Activated CD4-positive, alpha-beta T cell treated with anti-CD3 and anti-CD28 coated beads, Interleukin-2, Interleukin-4, amounts not matched to agents 100 ng/mL and 50 ng/mL, durations not matched to agents 16 hours and 8 hours (primary cell): ENCODE measurements around the gene EVI5L.

Experiments
- DNase-seq: peaks from one replicate; pipeline ENCODE4 v3.0.0-alpha.2; 2020; ENCODE audit warnings: low spot score

Gene EVI5L

DNA sequence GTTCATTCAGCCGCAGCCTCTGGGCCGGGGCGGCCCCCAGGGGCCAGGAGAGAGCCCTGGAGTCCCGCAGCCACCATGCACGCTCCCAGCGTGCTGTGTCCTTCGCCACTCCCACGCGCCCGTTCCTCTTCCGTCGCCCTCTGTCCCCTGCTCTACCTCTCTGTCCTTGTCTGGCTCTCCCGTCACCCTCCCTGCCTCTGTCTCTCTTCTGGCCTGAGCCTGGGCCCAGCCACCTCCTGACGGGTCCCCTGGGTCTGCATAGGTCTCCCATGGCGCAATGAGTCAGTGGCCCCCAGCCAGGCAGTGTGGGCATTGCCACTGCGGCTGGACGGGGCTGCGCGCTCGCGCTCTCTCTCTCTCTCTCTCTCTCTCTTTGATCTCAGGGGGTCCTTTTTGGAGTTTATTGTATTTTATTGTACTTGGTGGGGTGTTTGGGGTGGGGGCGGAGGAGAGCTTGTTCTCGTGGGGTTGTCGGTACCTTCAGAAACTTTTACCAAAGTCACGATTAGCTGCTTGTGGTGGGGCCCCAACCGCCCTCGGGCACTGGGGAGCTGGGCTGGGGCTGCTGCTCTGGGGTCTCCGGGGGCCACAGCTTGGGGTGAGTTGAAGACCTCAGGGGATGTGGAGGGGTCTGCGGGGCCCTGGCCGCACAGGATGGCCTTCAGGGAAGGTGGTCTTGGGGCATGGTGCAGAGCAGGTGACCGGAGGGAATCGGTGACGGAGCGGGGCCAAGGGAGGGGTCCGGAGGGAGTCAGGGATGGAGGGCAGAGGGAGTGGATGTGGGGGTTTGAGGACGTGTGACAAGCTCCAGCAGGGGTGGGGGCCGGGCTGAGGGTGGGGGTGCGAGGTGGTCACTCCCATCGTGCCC is 82.9 kb downstream of the EVI5L start:
- DNase-seq: no peak

DNA sequence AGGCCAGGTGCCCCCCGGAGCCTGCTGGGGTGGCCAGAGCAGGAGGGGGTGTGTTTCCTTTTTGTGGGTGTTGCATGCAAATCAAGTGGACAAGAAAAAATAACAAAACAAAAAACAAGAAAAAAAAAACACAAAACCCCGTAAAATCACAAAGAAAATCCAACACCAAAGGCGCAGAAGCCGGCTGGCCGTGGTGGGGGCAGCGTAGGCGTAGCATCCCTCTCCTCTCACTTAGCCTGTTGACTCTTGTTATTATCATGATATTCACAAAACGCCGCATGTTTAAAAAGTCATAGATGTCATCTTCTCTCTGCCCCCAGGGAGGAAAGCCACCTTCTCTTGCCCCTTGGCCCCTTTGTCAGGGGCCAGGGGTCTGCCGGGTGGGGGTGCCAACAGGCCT is 83.6 kb downstream of the EVI5L start:
- DNase-seq: no peak

DNA sequence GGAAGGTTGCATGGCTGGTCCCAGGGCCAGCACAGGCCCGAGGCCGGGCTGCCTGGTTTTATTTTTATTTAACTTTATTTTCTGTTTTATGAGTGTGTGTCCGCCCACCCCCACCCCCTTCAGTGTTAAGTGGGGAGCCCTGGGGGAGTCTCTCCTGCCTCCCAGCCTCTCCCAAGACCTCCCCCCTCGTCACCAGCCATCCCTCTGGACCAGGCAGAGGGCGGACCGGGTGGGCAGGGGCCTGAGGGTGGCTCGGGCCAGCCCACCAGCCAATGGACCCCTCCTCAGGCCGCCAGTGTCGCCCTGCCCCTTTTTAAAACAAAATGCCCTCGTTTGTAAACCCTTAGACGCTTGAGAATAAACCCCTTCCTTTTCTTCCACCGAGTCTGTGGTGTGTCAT is 84.1 kb downstream of the EVI5L start:
- DNase-seq: no peak
